ENCODE results near the gene SH3PXD2A.

The SH3PXD2A gene

DNA sequence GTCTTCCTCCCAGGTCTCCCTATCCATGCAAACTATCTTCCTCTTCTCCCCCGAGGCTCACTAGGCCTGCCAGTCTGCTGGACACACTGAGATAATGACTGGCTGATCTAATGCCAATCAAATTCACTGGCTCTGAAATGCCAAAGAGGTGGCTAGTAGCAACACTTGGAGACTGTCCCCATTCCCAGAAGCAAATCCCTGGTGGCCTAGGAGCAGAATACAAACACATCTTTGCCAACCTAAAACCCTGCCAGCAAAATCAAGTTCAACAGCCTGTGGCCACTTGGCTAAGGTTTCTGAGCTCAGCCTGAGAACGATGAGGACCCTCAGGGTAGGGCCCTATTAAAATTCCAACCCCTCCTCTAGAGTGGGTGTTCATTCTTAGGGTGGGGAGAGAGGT is 46.6 kb downstream of the SH3PXD2A start:
- Histone ChIP-seq H3K9me3 (ENCODE audit: control insufficient read depth, insufficient read depth, low read depth, low read length) (no peaks in the 10 kb centered on the region), H3K36me3 (ENCODE audit: control insufficient read depth in 2 of 2, insufficient read depth in 1 of 2, low read length in 2 of 2) (no peaks in the 10 kb centered on the region), H3K4me3 (ENCODE audit: low read depth, low read length) (no peak overlapping the region), H3K4me1 (ENCODE audit: control insufficient read depth, insufficient read depth, low read length) (no peaks in the 10 kb centered on the region), H3K27ac (ENCODE audit: extremely low read depth, low read depth, low read length) (no peak overlapping the region)
- ChIA-PET CTCF (no interaction called here), POLR2A (no interaction called here)
- TF ChIP-seq KLF1 (tag by site-specific recombination; IDR thresholded peaks at IDR 0.05) (no peak), FEZF1 (tag by site-specific recombination; IDR thresholded peaks at IDR 0.05) (no peak), ZEB2 (tag by site-specific recombination; IDR thresholded peaks at IDR 0.05) (no peak), ZNF548 (tag by site-specific recombination; IDR thresholded peaks at IDR 0.05) (no peak), ZBTB17 (tag by site-specific recombination; IDR thresholded peaks at IDR 0.05) (no peak), ZNF610 (tag by site-specific recombination; IDR thresholded peaks at IDR 0.05; ENCODE audit: borderline replicate concordance) (no peak), BCL11A (tag by site-specific recombination; IDR thresholded peaks at IDR 0.05; ENCODE audit: low read depth) (no peak), ZBTB21 (tag by site-specific recombination; IDR thresholded peaks at IDR 0.05) (no peak), ZNF214 (tag by site-specific recombination; IDR thresholded peaks at IDR 0.05; ENCODE audit: borderline replicate concordance) (no peak), ZNF350 (tag by site-specific recombination; IDR thresholded peaks at IDR 0.05) (no peak)
- TF ChIP-seq, protein P1, sequence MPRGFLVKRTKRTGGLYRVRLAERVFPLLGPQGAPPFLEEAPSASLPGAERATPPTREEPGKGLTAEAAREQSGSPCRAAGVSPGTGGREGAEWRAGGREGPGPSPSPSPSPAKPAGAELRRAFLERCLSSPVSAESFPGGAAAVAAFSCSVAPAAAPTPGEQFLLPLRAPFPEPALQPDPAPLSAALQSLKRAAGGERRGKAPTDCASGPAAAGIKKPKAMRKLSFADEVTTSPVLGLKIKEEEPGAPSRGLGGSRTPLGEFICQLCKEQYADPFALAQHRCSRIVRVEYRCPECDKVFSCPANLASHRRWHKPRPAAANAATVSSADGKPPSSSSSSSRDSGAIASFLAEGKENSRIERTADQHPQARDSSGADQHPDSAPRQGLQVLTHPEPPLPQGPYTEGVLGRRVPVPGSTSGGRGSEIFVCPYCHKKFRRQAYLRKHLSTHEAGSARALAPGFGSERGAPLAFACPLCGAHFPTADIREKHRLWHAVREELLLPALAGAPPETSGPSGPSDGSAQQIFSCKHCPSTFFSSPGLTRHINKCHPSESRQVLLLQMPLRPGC (tag by site-specific recombination; IDR thresholded peaks at IDR 0.05), result no peak

DNA sequence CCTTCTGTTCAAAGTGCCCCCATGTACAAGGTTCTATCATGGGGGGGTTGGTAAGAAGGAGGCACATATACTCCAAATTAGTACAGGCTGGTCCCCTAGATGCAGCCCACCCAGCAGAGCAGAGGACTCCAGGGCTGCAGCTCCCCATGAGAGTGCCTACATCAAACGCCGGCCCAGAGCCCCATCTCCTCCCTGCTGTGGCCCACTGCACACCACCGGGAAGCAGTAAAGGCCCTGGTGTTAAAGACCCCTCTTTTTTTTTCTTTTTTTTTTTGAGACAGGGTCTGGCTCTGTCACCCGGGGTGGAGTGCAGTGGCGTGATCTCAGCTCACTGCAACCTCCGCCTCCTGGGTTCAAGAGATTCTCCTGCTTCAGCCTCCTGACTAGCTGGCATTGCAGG is 47.4 kb downstream of the SH3PXD2A start:
- Histone ChIP-seq H3K27ac (ENCODE audit: extremely low read depth, low read depth, low read length) (no peak overlapping the region), H3K4me3 (ENCODE audit: low read depth, low read length) (no peak overlapping the region), H3K4me1 (ENCODE audit: control insufficient read depth, insufficient read depth, low read length) (no peaks in the 10 kb centered on the region), H3K9me3 (ENCODE audit: control insufficient read depth, insufficient read depth, low read depth, low read length) (no peaks in the 10 kb centered on the region), H3K36me3 (ENCODE audit: control insufficient read depth in 2 of 2, insufficient read depth in 1 of 2, low read length in 2 of 2) (no peaks in the 10 kb centered on the region)
- ChIA-PET CTCF (no interaction called here), POLR2A (no interaction called here)
- TF ChIP-seq ZNF114 (tag by site-specific recombination; IDR thresholded peaks at IDR 0.05), result no peak

GRCh38 chr10:103806395-103807187 is 48.8 kb downstream of the SH3PXD2A start:
- H3K27ac ChIP-seq (ENCODE audit: extremely low read depth, low read depth, low read length), result no peak overlapping the region
- no peak overlapping the region for H3K4me3 ChIP-seq (ENCODE audit: low read depth, low read length)
- H3K9me3 ChIP-seq (ENCODE audit: control insufficient read depth, insufficient read depth, low read depth, low read length), result no peaks in the 10 kb centered on the region
- ChIA-PET POLR2A (interaction anchor here (0.7 kb wide), 1 partner anchor 616 kb away, joined by 4 read pairs; no protein-coding TSS in a partner anchor), CTCF (interaction anchor here (0.6 kb wide), 1 partner anchor 27 kb away, joined by 4 read pairs; no protein-coding TSS in a partner anchor)
- no peaks in the 10 kb centered on the region for H3K4me1 ChIP-seq (ENCODE audit: control insufficient read depth, insufficient read depth, low read length)
- no peaks in the 10 kb centered on the region for H3K36me3 ChIP-seq (ENCODE audit: control insufficient read depth in 2 of 2, insufficient read depth in 1 of 2, low read length in 2 of 2)
- TF ChIP-seq ZNF280D (tag by site-specific recombination; IDR thresholded peaks at IDR 0.05) (no peak), GFI1B (tag by site-specific recombination; IDR thresholded peaks at IDR 0.05) (no peak), ZNF175 (tag by site-specific recombination; IDR thresholded peaks at IDR 0.05) (no peak), SP7 (tag by site-specific recombination; IDR thresholded peaks at IDR 0.05) (no peak), ZNF112 (tag by site-specific recombination; IDR thresholded peaks at IDR 0.05) (no peak), ZNF623 (tag by site-specific recombination; IDR thresholded peaks at IDR 0.05) (no peak), ZXDB (tag by site-specific recombination; IDR thresholded peaks at IDR 0.05) (no peak)
- TF ChIP-seq, protein P2, sequence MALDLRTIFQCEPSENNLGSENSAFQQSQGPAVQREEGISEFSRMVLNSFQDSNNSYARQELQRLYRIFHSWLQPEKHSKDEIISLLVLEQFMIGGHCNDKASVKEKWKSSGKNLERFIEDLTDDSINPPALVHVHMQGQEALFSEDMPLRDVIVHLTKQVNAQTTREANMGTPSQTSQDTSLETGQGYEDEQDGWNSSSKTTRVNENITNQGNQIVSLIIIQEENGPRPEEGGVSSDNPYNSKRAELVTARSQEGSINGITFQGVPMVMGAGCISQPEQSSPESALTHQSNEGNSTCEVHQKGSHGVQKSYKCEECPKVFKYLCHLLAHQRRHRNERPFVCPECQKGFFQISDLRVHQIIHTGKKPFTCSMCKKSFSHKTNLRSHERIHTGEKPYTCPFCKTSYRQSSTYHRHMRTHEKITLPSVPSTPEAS (tag by site-specific recombination; IDR thresholded peaks at IDR 0.05), result no peak
- TF ChIP-seq, protein P1 (tag by site-specific recombination; IDR thresholded peaks at IDR 0.05), result no peak
